Endothelial cell (in vitro differentiated cells): ENCODE results near the gene SAP30L. TPM values are rescaled to one million over a fixed set of nuclear protein-coding genes. Genes with fewer than 3 reads are reported as not detected.

Source experiments
- DNase-seq: peaks from one replicate; pipeline ENCODE4 v3.0.0; 2021; ENCODE audit warnings: low spot score
- H3K27ac Mint-ChIP-seq: one replicate; pipeline ENCODE4 v1.8.0; 2021; ENCODE audit warnings: mixed read lengths, inconsistent platforms; ENCODE audit not compliant: unreplicated experiment
- H3K27me3 Mint-ChIP-seq: one replicate; pipeline ENCODE4 v1.8.0; 2021; ENCODE audit warnings: mild to moderate bottlenecking, moderate library complexity, mixed read lengths, inconsistent platforms; ENCODE audit not compliant: unreplicated experiment
- H3K36me3 Mint-ChIP-seq: one replicate; pipeline ENCODE4 v1.8.0; 2021; ENCODE audit warnings: mild to moderate bottlenecking, low read depth, mixed read lengths, inconsistent platforms; ENCODE audit not compliant: unreplicated experiment
- H3K4me1 Mint-ChIP-seq: one replicate; pipeline ENCODE4 v1.8.0; 2021; ENCODE audit warnings: mild to moderate bottlenecking, mixed read lengths, inconsistent platforms; ENCODE audit not compliant: unreplicated experiment
- H3K4me3 Mint-ChIP-seq: one replicate; pipeline ENCODE4 v1.8.0; 2021; ENCODE audit warnings: mild to moderate bottlenecking, mixed read lengths, inconsistent platforms; ENCODE audit not compliant: unreplicated experiment
- H3K9me3 Mint-ChIP-seq: one replicate; pipeline ENCODE4 v1.8.0; 2021; ENCODE audit warnings: mixed read lengths, inconsistent platforms; ENCODE audit not compliant: unreplicated experiment
- total RNA-seq: library from RNA; stranded (reverse); fragmentation: NEBNext Ultra II Directional; extraction: Animal tissue kit (Norgen Biotek cat#: 25700); gene quantifications from one replicate; pipeline ENCODE4 v1.2.1, GENCODE V29; 2021; ENCODE audit not compliant: unreplicated experiment
- TF ChIP-seq, protein P1 (sequence below): fragments of 200-600 bp; sonication (generic); IDR thresholded peaks from one replicate; pipeline ENCODE4 v1.5.0; 2021; ENCODE audit warnings: antibody characterized with exemption; ENCODE audit not compliant: unreplicated experiment

SAP30L gene
- total RNA-seq, 1 donor from 2014 or later: 40.8 TPM

GRCh38 chr5:154470947-154471870 lies 25.4 kb downstream of the SAP30L start:
- no peak for DNase-seq
- Mint-ChIP-seq H3K9me3 (no peaks in the 10 kb centered on the region), H3K4me1 (peaks cover 29% of the 10 kb centered on the region), H3K27me3 (peaks cover 25% of the 10 kb centered on the region), H3K36me3 (no peaks in the 10 kb centered on the region), H3K4me3 (no peak overlapping the region), H3K27ac (no peak overlapping the region)
- TF ChIP-seq, protein P1, sequence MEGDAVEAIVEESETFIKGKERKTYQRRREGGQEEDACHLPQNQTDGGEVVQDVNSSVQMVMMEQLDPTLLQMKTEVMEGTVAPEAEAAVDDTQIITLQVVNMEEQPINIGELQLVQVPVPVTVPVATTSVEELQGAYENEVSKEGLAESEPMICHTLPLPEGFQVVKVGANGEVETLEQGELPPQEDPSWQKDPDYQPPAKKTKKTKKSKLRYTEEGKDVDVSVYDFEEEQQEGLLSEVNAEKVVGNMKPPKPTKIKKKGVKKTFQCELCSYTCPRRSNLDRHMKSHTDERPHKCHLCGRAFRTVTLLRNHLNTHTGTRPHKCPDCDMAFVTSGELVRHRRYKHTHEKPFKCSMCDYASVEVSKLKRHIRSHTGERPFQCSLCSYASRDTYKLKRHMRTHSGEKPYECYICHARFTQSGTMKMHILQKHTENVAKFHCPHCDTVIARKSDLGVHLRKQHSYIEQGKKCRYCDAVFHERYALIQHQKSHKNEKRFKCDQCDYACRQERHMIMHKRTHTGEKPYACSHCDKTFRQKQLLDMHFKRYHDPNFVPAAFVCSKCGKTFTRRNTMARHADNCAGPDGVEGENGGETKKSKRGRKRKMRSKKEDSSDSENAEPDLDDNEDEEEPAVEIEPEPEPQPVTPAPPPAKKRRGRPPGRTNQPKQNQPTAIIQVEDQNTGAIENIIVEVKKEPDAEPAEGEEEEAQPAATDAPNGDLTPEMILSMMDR: no peak

DNA sequence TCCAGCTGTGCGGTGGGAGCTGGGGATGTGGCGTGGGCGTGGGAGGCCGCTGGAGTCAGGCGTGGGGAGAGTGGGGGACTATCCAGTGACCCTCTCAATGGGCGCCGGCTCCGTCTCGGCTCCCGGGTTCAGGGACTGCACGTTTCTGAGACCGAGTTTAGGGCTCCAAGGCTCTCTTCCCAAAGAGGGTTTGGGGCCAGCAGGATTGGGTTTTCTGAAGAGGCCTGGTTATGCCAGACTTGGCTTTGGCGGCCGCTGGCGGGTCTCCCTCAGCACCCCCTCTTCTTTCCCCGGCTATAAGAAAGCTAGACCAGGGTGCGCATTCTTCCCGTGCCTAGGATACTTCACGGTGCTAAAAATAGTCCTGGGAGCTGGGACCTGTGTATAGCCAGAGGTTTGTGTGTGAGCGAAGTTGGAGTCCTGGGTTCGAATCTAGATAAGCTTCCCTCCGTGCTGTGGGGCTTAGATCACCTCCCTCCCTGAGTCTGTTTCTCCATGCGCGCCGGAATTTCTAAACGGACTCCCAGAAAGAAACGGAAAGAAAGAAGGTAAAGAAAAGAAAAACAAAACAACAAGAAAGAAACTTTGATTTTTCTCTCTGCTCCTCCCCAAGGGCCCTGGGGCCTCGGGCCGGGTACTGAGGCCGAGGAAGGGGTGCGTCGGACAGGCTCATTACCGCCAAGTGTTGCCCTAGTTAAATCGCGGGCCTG lies 27.2 kb downstream of the SAP30L start:
- peaks cover 33% of the 10 kb centered on the region for H3K27me3 Mint-ChIP-seq
- no peaks in the 10 kb centered on the region for H3K36me3 Mint-ChIP-seq
- peaks cover 38% of the 10 kb centered on the region for H3K4me1 Mint-ChIP-seq
- H3K4me3 Mint-ChIP-seq: no peak overlapping the region
- DNase-seq: no peak
- TF ChIP-seq, protein P1: no peak
- H3K9me3 Mint-ChIP-seq: no peaks in the 10 kb centered on the region
- H3K27ac Mint-ChIP-seq: no peak overlapping the region

DNA sequence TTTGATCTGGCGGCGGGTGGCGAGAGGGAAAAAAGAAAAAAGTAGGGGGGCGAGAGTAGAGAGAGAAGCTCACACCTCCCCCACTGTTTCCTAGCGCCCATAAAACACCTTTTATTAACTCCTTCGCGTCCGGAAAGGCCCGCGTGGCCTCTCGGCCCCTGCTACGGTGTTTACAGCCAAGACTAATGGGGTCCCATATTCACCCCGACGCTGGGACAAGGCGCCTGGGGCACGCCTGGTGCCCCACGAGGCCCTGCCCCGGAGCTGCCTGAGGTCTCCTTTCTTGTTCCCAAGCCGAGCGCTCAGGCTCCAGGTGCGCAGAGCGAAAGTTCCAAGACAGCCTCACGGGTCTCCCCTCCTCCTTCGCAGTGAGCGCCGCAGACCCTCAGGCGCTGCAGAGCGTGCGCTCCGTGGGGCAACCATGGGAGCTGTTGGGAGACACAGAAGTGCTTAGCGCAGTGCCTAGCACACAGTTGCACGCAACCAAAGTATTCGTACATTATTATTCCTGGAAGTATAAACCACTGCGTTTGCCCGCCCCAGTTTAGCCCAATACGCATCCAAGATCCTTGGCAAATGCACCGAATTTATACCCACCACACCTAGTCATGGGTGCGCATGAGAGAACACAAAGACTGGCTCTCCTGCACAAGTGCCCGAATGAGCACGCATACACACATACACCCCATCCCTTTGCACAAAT lies 27.9 kb downstream of the SAP30L start:
- Mint-ChIP-seq H3K9me3 (no peaks in the 10 kb centered on the region), H3K4me3 (peak overlapping the region; percentile 15), H3K27me3 (peaks cover 33% of the 10 kb centered on the region), H3K4me1 (peaks cover 38% of the 10 kb centered on the region), H3K36me3 (no peaks in the 10 kb centered on the region), H3K27ac (no peak overlapping the region)
- TF ChIP-seq, protein P1: no peak
- no peak for DNase-seq

GRCh38 chr5:154474396-154475334 lies 28.9 kb downstream of the SAP30L start:
- Mint-ChIP-seq H3K4me1 (peaks cover 41% of the 10 kb centered on the region), H3K27me3 (peaks cover 41% of the 10 kb centered on the region), H3K27ac (no peak overlapping the region), H3K36me3 (no peaks in the 10 kb centered on the region), H3K4me3 (peak overlapping the region; percentile 15), H3K9me3 (no peaks in the 10 kb centered on the region)
- no peak for DNase-seq
- TF ChIP-seq, protein P1: no peak
